Inflammatory macrophage treated with lipopolysaccharide for 4 hours (primary cell): ENCODE data around the gene LCN10.
A peak's percentile ranks its signal among the peaks of the same experiment; 100 is the strongest.
"Not testable (repeated sequence)": the region's sequence is repeated elsewhere in the genome, so short reads cannot be mapped to it uniquely, and the experiment has no call there.

Source experiments
- DNase-seq: peaks from one replicate; pipeline ENCODE4 v3.0.0-alpha.2; 2020

LCN10 gene

GRCh38 chr9:136742591-136743391, at the start of gene LCN10:
Gene LCN10, minus strand, starts transcription at chr9:136742940. Its CDS starts 37 bp downstream, at chr9:136742903.
- no peak for DNase-seq

DNA sequence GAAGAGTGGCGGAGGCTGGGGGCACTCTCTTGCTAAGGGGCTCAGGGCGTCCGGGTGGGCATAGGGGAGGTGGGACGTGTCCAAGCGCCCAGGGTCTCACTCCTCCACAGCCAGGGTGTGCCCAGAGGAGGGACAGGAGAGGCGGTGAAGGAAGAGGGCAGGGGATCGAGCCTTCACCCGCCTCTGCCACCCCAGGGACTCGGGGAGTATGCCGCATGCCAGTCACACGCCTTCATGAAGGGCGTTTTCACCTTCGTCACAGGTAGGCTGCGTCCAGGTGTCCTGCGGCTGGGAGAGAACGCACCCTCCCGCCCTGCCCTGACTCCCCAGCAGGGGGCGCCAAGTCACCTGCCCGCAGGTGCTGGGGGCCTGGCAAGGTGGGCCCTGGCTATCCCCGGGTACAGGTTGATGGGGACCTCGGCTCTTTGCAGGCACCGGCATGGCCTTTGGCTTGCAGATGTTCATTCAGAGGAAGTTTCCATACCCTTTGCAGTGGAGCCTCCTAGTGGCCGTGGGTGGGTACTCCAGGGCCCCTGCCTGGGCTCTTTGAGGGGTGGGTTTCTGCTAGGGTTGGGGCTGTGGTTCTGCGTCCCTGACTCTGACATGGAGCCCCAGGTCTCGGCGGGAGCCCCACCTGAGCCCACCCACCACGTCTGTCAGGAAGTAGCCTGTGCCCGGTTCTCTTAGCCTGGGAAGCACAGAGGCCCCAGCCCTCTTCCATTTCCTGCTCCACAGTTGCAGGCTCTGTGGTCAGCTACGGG, 49.0 kb upstream of the LCN10 start:
- peak; percentile 28 for DNase-seq

- peak; percentile 100 for DNase-seq
Observed at GRCh38 chr9:136790640-136791515, 48.1 kb upstream of the LCN10 start, which contains the start of gene TMEM141. Gene TMEM141, plus strand, starts transcription at chr9:136791344. Its CDS starts 27 bp downstream, at chr9:136791371.

DNA sequence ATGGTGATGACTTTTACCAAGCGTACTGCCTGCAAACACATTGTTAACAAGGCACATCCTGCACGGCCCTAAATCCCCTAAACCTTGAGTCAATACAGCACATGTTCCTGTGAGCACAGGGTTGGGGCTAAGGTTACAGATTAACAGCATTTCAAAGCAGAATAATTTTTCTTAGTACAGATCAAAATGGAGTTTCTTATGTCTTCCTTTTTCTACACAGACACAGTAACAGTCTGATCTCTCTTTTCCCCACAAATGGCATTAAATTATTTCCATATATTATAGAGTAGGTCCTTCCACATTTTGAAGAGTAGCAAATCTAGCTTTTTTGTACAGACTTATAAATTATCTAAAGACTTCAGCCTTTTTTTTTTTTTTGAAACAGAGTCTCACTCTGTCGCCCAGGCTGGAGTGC, 46.8 kb upstream of the LCN10 start:
- DNase-seq, result no peak

GRCh38 chr9:136788644-136789522, 46.1 kb upstream of the LCN10 start:
- DNase-seq, result not testable (repeated sequence)

DNA sequence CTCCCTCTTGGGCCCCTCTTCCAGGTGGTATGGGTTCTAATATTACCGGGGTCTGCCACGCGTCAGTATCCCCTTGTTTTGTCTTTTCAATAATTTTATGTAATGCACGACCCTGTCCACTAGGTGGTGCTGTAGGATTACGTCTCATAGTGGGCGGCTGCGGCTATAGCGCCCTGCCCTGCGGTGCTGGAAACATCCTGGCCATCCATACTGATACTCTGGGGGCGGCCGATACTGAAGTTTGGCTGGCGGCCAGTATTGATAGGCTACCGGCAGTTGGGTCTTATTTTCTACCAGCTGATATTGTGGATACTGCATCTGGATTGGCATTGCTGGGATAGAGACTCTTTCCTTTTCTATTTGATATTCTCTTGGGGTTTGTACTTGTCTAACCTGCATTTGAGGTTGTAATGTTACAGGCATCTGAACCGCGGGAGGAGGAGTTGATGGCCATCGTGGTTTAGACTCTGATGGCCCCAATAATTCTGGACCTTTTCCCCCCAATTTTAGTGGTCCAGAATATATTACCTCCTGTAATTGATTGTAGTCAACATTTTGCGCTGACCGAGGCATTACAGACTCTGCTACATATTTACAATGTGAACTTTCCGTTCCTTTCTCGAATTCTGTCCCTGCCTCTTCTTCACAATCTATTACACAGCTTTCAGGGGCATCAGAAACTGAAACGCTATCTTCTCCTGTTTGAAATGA, 45.1 kb upstream of the LCN10 start:
- DNase-seq, result peak; percentile 66

DNA sequence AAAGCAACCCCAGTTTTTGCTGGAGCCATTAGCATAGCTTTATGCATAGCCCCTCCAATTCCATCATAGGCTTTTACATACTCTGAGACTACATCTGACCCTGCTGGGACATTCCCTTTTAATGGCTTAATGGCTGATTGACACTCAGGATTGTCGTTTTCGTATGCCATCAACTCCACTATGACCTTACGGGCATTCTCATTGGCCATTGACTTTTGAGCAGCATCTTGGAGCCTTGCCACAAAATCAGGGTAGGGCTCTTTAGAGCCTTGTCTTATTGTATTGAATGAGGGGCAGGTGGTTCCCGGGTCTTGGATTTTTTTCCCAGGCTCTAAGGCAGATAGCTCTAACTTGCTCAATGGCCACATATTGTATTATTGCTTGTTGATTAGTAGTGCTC, 44.2 kb upstream of the LCN10 start:
- DNase-seq, result not testable (repeated sequence)

DNA sequence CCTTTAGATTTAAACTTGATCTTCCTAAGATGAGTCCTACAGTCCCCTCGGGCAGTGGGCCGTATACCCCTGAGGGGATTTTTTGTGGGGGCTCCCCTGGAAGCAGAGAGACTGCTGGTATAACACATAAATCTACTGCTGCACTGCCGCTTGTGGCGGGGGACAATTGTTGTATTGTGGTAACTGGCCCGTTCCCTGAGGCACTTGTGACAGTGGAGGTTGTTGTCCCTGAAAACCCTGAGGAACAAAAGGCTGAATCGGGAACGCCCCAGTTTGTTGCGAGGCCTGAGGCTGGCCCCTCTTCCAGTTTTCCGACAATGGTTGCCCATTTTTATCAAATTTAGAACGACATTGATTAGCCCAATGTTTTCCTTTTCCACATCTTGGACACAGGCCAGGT, 43.7 kb upstream of the LCN10 start:
- DNase-seq, result no peak

DNA sequence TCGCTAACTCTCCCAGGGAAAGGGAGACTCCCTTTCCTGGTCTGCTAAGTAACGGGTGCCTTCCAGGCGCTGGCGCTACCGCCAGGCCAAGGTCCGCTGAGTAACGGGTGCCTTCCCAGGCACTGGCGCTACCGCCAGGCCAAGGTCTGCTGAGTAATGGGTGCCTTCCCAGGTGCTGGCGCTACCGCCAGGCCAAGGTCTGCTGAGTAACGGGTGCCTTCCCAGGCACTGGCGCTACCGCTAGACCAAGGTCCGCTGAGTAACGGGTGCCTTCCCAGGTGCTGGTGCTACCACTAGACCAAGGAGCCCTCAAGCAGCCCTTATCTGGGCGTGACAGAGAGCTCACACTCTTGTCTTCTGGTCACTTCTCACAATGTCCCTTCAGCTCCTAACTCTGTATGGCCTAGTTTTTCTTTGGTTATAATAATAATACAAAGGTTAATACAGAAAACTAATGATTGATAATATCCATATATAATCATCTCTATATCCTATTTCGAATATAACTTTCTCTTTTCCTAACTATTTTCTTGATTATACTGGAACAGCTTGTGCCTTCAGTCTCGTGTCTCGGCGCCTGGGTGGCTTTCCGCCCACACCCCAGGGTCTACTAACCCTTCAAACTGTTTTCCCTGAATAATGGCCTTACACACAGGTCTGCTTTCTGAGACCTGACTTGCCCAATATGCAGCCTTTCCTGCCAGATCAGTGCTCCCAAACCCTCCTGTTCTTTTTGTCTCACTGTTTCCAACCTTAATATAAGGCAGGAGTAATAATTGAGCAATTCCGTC, 43.0 kb upstream of the LCN10 start:
- not testable (repeated sequence) for DNase-seq

DNA sequence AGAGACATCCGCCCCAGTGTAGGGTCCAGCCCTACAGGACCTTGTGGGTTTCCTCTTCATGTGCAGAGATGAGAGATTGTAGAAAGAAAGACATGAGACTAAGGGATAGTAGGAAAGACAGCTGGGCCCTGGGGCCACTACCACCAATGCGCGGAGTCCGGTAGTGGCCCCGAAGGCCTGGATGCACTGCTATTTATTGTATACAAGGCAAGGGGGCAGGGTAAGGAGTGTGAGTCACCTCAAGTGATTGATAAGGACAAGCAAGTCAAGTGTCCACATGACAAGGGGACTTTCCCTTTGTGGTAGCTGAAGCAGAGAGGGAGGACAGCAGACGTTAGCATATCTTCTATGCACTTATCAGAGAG, 42.2 kb upstream of the LCN10 start:
- no peak for DNase-seq

DNA sequence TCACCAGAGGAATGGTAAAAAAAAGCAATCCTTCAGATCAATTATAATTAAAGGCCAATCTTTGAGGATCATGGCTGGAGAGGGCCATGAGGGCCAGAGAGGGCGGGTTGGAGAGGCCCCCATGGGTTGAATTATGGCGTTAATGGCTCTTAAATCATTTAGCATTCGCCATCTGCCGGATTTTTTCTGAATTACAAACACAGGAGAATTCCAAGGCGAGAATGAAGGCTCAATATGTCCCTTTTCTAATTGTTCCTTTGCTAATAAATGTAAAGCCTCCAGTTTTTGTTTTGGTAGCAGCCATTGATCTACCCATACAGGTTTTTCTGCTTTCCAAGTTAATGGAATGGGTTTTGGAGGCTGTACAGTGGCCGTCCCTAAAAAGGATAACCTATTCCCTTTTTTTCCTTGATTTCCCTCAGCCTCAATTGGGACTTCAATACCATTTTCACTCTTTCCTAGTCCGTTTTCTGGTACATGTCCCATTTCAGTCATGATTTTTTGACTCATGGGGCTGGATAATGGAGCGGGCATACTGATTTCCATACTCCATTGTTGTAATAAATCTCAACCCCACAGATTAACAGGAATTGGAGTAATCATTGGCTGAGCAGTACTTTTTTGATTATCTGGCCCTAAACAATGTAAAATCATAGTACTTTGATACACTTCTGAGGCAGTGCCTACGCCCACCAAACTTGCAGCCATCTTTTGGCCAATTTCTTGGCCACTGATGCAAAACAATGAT, 41.7 kb upstream of the LCN10 start:
- DNase-seq, result peak; percentile 46

DNA sequence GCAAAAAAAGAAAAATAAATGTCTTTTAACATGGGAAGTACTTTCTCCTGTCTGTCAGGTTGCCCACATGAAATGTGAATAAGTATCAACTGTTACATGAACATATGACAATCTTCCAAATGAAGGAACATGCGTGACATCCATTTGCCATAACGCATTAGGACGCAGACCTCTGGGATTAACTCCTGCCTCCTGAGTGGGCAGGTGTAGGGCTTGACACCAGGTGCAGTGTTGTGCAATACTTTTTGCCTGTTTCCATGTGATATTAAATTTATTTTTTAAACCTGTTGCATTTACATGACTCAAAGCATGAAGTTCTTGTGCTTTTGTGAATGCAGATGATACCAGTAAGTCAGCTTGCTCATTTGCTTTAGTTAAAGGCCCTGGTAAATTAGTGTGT, 39.7 kb upstream of the LCN10 start:
- DNase-seq, result no peak

- DNase-seq, result no peak
Observed at GRCh38 chr9:136779808-136780207, 37.1 kb upstream of the LCN10 start.

DNA sequence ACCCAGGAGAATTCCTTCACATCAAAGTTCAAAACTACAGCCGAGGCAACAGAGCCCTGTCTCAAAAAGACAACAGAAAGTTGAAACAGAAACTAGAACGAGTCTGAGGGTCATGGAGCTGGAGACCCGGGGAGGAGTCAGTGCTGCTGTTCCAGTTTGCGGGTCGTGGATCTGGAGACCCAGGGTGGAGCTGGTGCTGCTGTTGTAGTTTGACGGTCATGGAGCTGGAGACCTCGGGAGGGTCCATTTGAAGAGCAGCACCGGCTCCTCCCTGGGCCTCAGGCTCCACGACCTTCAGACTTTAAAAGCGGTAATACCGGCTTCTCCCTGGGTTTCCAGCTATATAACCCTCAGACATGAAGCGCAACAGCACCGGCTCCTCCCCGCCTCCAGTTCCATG, 34.6 kb upstream of the LCN10 start:
- DNase-seq, result no peak

DNA sequence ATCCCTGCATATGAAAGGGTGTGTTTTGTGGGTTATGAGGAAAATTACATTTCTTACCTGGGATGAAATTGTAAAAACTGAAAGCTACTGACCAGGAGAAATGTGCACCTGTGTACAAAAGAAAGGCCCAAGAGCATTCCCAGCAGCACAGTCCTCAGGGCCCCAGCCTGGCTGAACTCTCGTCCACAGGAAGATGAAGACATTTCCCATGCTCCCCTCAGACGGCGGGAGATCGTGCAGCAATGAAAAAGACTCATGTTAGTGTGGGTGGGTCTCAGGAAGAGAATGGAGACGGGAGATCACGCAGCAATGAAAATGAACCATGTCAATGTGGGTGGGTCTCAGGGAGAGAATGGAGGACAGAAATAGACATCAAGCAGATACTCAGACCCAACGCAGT, 34.2 kb upstream of the LCN10 start:
- no peak for DNase-seq

DNA sequence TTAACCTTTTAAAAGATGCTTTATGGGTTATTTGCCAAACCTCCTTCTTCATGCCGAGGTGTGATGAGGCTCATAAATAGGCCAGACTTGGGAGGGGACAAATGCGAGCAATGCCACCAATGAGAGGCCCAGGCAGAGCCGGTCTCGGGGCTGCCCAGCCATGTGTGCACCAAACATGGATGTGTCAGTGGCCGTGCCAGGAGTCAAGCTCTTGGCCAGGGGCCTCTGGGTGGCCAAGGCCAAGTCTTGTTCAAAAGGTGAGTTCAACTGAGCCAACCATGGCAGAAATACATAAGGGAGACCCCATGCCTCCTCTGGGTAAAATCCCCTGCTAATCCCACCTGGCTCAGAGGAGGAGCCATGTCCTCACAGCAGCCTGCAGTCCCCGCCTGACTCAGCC, 32.5 kb upstream of the LCN10 start:
- DNase-seq, result no peak

DNA sequence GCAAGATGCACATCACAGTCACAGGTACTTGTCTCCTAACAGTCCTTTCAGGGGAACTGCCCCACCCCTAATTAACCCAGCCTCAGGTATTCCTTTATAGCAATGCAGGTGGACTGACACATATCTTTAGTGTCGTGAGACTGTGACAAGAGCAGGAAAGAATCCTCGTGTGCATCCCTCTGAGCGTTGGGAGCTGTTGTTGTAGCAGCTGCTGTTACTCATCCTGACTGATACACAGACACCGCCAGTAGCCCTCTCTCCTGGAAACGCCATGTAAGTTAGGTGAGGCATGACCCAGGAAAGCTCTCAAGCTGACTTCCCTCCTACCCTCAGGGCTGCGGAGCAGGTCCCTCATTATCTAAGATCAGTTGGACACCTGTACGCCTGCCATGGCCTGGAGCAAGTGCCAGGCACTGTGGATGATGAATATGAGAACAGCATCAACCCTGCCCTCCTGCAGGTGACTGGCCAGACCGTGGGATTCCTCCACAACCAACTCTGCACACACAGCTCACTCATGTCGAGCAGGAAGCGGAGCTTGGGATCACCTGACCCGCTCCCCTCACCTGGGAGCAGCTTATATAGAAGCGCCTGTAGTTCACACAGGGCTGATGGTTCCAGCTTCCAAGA, 31.8 kb upstream of the LCN10 start:
- no peak for DNase-seq

GRCh38 chr9:136773386-136774044, 30.8 kb upstream of the LCN10 start:
- peak; percentile 43 for DNase-seq

GRCh38 chr9:136771907-136772415, 29.2 kb upstream of the LCN10 start:
- DNase-seq, result no peak
